ENCODE results near the gene C1orf53.

DNA sequence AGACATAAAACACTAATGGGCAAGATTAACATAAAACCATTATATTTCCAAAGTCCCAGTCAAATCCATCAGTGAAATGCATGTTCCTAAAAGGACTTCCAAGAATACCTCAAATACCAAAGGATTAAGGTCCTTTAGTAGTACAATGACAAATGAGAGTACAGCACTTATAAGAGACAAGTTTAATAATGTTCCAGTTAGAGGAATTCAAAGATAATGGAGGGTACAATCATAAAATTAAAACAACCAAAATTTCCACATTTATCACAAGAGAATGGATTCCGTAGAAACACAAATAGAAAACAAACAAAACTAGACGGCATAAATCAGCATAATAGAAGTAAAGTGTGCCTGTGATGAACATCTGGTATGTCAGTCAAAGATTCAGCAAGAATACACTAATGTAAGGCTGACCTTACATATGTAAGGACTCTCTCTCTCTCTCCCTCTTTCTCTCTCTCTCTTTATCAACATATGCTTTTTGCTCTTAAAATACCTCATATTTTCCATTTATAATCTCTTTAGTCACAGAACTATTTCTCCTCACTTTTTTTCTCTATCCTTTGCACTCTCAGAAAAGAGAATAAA is 32.8 kb upstream of the C1orf53 start:
- TF ChIP-seq ZBTB1 (CRISPR knock-in tag; IDR thresholded peaks at IDR 0.05; ENCODE audit: borderline replicate concordance, low read depth) (no peak), KDM1A (IDR thresholded peaks at IDR 0.05) (no peak), ARHGAP35 (IDR thresholded peaks at IDR 0.05; ENCODE audit: partially characterized antibody) (no peak), TCF7L2 (IDR thresholded peaks at IDR 0.05; ENCODE audit: low read depth, low read length) (no peak), SIN3A (IDR thresholded peaks at IDR 0.05; ENCODE audit: borderline replicate concordance in 2 of 2, control insufficient read depth in 1 of 2, low read depth in 2 of 2, low read length in 2 of 2) (no peak), YY1 (IDR thresholded peaks at IDR 0.05; ENCODE audit: borderline replicate concordance in 1 of 3, control insufficient read depth in 1 of 3, extremely low read depth in 1 of 3, insufficient read depth in 3 of 3, insufficient read length in 1 of 3, insufficient replicate concordance in 2 of 3, low read depth in 1 of 3, low read length in 2 of 3) (no peak)
- TF ChIP-seq, protein P1, sequence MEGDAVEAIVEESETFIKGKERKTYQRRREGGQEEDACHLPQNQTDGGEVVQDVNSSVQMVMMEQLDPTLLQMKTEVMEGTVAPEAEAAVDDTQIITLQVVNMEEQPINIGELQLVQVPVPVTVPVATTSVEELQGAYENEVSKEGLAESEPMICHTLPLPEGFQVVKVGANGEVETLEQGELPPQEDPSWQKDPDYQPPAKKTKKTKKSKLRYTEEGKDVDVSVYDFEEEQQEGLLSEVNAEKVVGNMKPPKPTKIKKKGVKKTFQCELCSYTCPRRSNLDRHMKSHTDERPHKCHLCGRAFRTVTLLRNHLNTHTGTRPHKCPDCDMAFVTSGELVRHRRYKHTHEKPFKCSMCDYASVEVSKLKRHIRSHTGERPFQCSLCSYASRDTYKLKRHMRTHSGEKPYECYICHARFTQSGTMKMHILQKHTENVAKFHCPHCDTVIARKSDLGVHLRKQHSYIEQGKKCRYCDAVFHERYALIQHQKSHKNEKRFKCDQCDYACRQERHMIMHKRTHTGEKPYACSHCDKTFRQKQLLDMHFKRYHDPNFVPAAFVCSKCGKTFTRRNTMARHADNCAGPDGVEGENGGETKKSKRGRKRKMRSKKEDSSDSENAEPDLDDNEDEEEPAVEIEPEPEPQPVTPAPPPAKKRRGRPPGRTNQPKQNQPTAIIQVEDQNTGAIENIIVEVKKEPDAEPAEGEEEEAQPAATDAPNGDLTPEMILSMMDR (IDR thresholded peaks at IDR 0.05 in 2 of 3, conservative IDR thresholded peaks at IDR 0.05 in 1 of 3; ENCODE audit: insufficient read depth in 2 of 3, low read depth in 1 of 3, low read length in 3 of 3): no peak
